Upper lobe of left lung (tissue), 4 donors: ENCODE measurements around the gene NFAT5.
"Not testable (repeated sequence)": the region's sequence is repeated elsewhere in the genome, so short reads cannot be mapped to it uniquely, and the experiment has no call there.

Experiments used
- EP300 ChIP-seq, 4 donors: sonication (generic); formaldehyde crosslinking; IDR thresholded peaks; one replicate each; pipeline ENCODE4 v1.5.1; 2017; ENCODE audit warnings: antibody characterized with exemption in 4 of 4, control low read depth in 2 of 4
- TF ChIP-seq, protein P1 (sequence below), 6 experiments: fragments of 450-650 bp in 4 of 6; fragments of 200-600 bp in 2 of 6; sonication (generic) in 2 of 6; IDR thresholded peaks; one replicate each; pipeline ENCODE4 v1.5.1; 2016 to 2019; ENCODE audit warnings: antibody characterized with exemption in 6 of 6

DNA sequence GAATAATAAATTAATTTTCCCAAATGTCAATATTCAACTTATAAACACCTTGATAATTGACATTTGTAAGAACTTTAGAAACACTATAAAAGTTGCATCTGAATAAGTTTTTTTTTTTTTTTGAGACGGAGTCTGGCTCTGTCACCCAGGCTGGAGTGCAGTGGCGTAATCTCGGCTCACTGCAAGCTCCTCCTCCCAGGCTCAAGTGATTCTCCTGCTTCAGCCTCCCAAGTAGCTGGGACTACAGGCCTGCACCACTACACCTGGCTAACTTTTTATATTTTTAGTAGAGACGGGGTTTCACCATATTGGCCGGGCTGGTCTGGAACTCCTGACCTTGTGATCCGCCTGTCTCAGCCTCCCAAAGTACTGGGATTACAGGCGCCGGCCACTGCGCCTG lies 13.0 kb downstream of the NFAT5 start:
- TF ChIP-seq EP300 (IDR thresholded peaks at IDR 0.05), result not testable (repeated sequence)
- TF ChIP-seq, protein P1, sequence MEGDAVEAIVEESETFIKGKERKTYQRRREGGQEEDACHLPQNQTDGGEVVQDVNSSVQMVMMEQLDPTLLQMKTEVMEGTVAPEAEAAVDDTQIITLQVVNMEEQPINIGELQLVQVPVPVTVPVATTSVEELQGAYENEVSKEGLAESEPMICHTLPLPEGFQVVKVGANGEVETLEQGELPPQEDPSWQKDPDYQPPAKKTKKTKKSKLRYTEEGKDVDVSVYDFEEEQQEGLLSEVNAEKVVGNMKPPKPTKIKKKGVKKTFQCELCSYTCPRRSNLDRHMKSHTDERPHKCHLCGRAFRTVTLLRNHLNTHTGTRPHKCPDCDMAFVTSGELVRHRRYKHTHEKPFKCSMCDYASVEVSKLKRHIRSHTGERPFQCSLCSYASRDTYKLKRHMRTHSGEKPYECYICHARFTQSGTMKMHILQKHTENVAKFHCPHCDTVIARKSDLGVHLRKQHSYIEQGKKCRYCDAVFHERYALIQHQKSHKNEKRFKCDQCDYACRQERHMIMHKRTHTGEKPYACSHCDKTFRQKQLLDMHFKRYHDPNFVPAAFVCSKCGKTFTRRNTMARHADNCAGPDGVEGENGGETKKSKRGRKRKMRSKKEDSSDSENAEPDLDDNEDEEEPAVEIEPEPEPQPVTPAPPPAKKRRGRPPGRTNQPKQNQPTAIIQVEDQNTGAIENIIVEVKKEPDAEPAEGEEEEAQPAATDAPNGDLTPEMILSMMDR (IDR thresholded peaks at IDR 0.05), result not testable (repeated sequence)
